ENCODE measurements around the gene MYL12B.
"Not testable (repeated sequence)": the region's sequence is repeated elsewhere in the genome, so short reads cannot be mapped to it uniquely, and the experiment has no call there.

The MYL12B gene

GRCh38 chr18:3262234-3263131 lies 550 bp downstream of the MYL12B start:
- DNase-seq (ENCODE audit: low read depth in 2 of 2) = no peak

DNA sequence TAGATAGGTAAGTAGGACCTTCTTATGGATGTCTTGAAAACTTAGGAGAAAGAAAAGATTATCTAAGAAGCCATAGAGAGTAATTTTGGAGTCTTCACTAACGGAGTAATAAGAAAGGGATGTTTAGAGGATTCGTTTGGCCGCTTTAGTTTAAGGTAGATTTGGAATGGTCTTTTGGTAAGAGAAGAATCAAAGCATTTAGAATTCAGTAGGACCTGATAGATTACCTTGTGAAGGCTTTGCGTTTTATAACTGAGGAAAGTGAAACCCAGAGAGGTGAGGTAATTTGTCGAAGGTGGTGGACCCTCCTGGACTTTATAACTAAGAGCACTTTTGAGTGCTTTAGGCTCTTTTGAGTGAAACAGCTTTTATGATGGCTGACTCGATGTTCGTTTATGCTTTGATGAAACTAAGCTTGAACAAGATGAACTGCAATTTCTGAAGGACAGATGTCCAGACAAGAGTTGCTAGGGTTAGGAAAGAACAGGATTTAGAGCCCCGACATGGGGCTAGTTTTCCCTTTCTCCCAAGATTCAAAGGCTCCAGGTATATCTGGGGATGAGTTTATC lies 1.3 kb downstream of the MYL12B start:
- DNase-seq (ENCODE audit: low read depth in 2 of 2) = no peak

DNA sequence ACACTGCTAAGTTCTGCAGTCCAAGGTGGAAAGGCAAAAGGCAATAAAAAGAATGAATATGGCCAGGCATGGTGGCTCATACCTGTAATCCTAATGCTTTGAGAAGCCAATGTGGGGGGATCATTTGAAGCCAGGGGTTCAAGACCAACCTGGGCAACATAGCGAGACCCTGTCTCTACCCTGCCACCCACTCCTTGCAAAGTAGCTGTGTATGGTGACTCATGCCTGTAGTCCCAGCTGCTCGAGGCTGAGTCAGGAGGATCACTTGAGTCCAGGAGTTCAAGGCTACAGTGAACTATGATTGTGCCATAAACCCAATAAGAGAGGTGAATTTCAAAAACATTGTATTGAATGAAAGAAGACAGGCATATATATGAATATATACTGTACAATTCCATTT lies 2.4 kb downstream of the MYL12B start:
- no peak for DNase-seq (ENCODE audit: low read depth in 2 of 2)

DNA sequence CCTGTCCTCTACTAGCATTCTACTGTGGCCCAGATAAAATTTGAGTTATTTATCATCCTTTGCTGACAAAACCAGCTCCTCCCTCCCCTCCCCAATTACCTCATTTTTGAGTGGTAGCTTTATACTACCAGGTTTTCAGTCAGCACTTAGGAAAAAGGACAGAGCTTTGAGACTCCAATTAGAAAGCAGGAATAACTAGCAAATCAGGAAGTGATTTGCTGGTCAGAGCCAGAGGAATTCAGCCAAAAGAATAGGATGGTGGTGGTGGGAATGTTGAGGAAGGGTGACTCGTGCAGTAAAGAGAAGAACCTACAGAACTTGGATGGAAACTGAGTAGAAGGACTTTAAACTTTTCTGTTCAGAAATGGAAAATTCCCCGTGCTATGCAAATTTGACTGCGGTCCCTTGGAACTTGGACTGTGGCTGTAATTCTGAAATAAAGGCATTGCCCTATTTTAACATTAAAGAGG lies 3.7 kb downstream of the MYL12B start:
- no peak for DNase-seq (ENCODE audit: low read depth in 2 of 2)

GRCh38 chr18:3266062-3266608 lies 4.2 kb downstream of the MYL12B start:
- DNase-seq (ENCODE audit: low read depth in 2 of 2) = no peak

DNA sequence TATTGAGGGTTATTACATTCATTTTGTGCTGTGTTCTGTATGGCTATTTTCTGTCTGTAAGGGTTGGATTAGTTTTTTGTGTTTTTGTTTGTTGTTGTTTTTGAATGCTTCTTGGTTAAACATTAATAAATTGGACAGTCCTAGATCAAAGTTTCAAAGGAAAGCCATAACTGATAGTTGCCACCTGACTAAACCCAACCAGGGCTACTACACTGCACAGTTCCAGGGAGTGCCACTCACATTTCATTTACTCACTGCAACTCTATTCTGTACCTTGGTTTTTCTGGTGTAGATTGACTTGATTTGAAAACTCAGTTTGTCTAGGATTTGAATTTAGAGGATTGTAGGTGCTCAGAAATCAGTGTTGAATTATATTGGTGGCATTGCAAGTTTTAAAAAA lies 6.4 kb downstream of the MYL12B start:
- DNase-seq (ENCODE audit: low read depth in 2 of 2) = no peak

DNA sequence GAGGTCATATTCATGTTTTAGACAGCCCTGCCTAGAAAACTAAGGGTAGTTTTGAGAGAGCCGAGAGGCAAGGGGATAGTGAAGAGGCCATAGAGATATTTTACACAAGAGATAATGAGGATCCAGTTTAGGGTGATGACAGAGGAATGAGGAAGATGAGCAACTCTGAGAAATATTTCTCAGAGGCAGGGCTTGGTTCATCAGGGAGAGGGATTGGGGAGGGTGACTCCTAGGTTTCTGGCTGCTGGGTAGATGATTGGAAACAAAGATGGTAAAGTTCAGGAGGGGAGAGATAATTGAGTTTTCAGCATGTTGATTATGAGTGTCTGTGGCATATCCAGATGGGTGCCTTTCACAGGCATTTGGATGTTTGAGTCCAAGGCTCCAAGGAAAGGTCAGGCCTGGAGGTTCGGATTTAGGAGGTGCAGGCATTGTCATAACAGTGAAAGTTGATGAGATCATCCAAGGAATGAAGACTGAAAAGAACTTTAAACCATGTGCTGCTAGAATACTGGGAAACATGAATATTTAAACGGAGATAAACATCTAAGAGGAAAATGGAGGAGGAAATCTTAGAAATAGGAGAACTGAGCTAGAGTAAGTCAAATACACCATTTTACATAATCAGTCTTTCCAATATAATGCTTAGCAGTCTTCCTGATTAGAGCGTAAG lies 7.4 kb downstream of the MYL12B start:
- DNase-seq (ENCODE audit: low read depth in 2 of 2) = no peak

- no peak for DNase-seq (ENCODE audit: low read depth in 2 of 2)
These were observed 8.0 kb downstream of the MYL12B start for GRCh38 chr18:3269914-3270299.

GRCh38 chr18:3273042-3273441 lies 11.1 kb downstream of the MYL12B start:
- DNase-seq (ENCODE audit: low read depth in 2 of 2) = no peak

DNA sequence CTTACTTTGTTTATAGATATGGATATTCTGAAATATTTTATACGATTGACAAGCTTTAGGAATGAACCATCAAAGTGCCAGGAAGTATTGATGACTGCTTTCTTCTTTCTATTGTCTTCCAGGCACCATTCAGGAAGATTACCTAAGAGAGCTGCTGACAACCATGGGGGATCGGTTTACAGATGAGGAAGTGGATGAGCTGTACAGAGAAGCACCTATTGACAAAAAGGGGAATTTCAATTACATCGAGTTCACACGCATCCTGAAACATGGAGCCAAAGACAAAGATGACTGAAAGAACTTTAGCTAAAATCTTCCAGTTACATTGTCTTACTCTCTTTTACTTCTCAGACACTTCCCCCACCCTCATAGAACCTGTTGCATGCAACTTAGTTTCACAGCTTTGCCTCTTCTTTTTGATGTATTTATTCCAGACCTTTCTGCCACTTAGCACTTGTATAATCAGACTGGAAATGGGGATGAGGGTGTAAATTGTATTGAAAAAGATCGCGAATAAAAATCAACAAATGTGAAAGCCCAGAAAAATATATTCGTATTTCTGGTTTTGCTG lies 15.8 kb downstream of the MYL12B start:
- DNase-seq (ENCODE audit: low read depth in 2 of 2) = not testable (repeated sequence)

DNA sequence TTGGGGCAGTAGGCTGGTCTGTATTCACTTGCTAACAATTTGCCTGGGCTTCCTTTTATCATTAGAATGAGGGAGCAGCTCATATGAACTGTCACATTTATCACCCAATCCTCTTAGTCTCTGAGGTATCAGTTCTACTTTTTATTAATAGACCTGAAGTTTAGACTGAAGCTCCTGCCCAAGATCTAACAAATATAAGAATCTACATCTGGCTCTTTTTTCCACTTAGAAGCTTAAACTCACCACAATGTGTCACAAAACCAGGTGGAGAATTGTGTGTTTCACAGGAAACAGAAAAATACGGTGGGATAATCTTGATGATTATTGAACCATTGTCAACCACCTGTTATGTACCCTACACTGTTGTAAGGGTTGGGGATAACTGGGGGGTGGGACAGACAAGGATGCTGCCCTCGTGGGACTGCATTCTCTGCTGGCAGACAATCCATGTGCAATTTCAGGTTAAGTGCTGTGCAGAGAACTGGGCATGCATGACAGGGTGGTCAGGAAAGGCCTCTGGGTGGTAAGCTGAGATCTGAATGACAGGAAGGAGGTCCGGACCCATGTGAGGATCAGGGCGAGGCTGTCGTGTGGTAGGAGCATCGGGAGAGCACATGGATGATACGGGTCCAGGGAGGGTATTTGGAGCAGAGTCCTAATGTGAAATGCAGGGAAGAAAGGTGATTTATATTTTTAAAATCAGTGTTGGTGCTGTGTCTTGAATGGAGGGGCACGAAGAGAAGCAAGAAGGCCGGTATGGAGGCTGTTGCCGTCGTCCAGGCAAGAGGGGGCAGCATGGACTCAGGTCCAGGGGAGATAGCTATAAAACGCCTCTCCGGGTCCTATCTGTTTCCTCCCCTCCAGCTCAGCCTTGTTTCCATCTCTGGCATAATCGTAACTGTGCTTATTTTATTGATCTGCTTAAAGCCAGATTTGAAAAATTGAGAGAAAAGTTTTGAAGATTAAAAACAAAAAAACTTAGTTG lies 17.6 kb downstream of the MYL12B start:
- DNase-seq (ENCODE audit: low read depth in 2 of 2) = no peak

DNA sequence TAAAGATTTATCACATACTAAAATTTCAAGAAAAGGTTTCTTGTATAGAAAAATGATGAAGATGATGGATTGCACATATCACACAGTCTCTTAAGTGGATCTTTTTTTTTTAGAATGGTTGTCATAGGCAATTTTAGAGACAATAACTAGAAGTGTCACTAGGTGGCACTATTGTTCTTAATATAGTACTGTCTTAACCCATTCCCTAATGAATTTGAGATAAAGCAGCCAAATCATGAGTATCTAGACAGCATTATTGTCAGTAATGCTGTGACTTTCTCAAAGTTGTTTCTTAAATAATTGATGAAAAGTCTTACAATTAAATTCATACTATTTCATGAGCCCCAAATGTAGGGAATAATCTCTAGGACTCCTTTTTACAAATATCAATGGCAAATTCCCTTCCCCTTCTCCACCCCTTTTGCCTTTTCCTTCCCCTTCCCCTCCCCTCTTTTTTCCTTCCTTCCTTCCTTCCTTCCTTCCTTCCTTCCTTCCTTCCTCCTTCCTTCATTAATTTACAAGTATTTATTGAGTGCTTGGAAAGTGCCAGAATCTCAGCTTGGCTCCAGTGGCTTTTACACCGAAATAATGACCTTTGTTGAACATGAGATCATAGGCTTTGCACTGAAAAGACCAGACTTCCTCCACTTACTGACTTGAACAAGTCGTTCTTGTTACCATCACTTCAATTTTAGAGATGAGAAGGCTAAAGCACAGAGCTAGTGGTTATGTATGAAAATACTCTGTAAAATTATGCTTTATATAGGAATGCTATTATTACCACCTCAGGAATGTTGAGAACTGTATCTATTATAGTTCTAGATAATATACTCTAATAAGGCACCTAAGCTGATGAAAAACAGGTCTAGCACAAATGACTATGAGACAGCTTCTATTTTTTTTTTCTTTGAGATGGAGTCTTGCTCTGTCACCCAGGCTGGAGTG lies 19.8 kb downstream of the MYL12B start:
- no peak for DNase-seq (ENCODE audit: low read depth in 2 of 2)

- no peak for DNase-seq (ENCODE audit: low read depth in 2 of 2)
These were observed 21.4 kb downstream of the MYL12B start for GRCh38 chr18:3283253-3283863.

- no peak for DNase-seq (ENCODE audit: low read depth in 2 of 2)
These were observed 22.0 kb downstream of the MYL12B start for GRCh38 chr18:3283908-3284307.

DNA sequence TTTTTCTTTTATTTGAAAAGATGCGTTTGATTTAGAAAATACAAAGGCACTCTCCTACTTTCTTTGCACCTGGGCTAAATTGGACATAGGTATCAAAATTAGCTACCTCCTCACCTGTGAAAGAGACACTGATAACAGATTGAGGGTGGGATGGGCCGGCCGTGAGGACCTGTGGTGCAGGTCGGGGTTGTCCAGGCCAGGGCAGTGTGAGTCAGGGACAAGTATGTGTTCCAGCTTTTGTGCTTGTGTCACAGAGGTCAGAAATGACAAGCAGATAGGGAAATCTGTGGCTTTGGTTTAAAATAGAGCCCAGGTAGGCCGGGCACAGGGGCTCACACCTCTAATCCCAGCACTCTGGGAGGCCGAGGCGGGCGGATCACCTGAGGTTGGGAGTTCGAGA lies 22.6 kb downstream of the MYL12B start:
- DNase-seq (ENCODE audit: low read depth in 2 of 2) = no peak

DNA sequence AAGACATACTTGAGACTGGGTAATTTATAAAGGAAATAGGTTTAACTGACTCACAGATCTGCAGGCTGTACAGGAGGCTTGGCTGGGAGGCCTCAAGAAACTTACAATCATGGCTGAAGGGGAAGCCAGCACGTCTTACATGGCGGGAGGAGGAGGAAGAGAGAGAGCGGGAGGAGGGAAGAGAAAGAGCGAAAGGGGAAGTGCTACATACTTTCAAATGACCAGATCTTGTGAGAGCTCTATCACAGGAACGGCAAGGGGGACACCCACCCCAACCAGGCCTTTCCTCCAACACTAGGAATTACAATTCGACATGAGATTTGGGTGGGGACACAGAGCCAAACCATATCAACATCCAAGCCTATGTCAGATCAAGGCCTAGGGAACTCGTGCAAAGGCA lies 24.2 kb downstream of the MYL12B start:
- no peak for DNase-seq (ENCODE audit: low read depth in 2 of 2)

- no peak for DNase-seq (ENCODE audit: low read depth in 2 of 2)
These were observed 31.4 kb downstream of the MYL12B start for GRCh38 chr18:3293196-3293951.

GRCh38 chr18:3294435-3295080 lies 32.6 kb downstream of the MYL12B start:
- no peak for DNase-seq (ENCODE audit: low read depth in 2 of 2)

Measured in stimulated activated CD4-positive, alpha-beta T cell treated with anti-CD3 and anti-CD28 coated beads, Interleukin-1b, Interleukin-23, amount 100 ng/mL, for 1 hour (primary cell).